Activated CD8-positive, alpha-beta T cell treated with anti-CD3 and anti-CD28 coated beads for 36 hours (primary cell): ENCODE data around the gene TRIM46. TPM values are rescaled to one million over a fixed set of nuclear protein-coding genes. Genes with fewer than 3 reads are reported as not detected.

Experiments used
- ATAC-seq: fragments of 200-7000 bp; cut with Tn5 transposase; one replicate; pipeline ENCODE4 v1.10.0; 2021; ENCODE audit warnings: mild to moderate bottlenecking, moderate library complexity
- CTCF ChIA-PET: fragments of 350-600 bp; sonication (Branson Sonifier 250); formaldehyde crosslinking; loops from one replicate; lab custom pipeline; 2021; ENCODE audit warnings: antibody characterized with exemption; lab: Charles Lee
- POLR2A ChIA-PET: fragments of 350-600 bp; sonication (Branson Sonifier 250); formaldehyde crosslinking; loops from one replicate; lab custom pipeline; 2021; ENCODE audit warnings: antibody characterized with exemption; lab: Charles Lee
- DNase-seq: peaks from one replicate; pipeline ENCODE4 v3.0.0-alpha.2; 2020
- H3K27ac Mint-ChIP-seq: one replicate; pipeline ENCODE4 v1.8.0; 2021; ENCODE audit warnings: mild to moderate bottlenecking, mixed read lengths
- H3K27me3 Mint-ChIP-seq: one replicate; pipeline ENCODE4 v1.8.0; 2021; ENCODE audit warnings: mixed read lengths
- H3K36me3 Mint-ChIP-seq: one replicate; pipeline ENCODE4 v1.8.0; 2021; ENCODE audit warnings: low read depth, mixed read lengths
- H3K4me1 Mint-ChIP-seq: one replicate; pipeline ENCODE4 v1.8.0; 2021; ENCODE audit warnings: low read depth, mixed read lengths
- H3K4me3 Mint-ChIP-seq: one replicate; pipeline ENCODE4 v1.8.0; 2021; ENCODE audit warnings: mild to moderate bottlenecking, moderate library complexity, mixed read lengths
- H3K9me3 Mint-ChIP-seq: one replicate; pipeline ENCODE4 v1.8.0; 2021; ENCODE audit warnings: mixed read lengths
- intact Hi-C: fragments of 100-400 bp; cut with micrococcal nuclease; formaldehyde crosslinking; loops from one replicate; pipeline ENCODE4 v1.10.0; 2022
- total RNA-seq, 2 experiments: library from RNA; stranded (reverse); gene quantifications; one replicate each; pipeline ENCODE4 v1.2.3, GENCODE V29; 2021
- TF ChIP-seq, protein P1 (sequence below): fragments of 200-600 bp; IDR thresholded peaks from one replicate; pipeline ENCODE4 v1.8.0; 2022; ENCODE audit warnings: antibody characterized with exemption, mild to moderate bottlenecking

Gene TRIM46
- total RNA-seq, 2 experiments from 2014 or later: 5.8 to 6.1 TPM

DNA sequence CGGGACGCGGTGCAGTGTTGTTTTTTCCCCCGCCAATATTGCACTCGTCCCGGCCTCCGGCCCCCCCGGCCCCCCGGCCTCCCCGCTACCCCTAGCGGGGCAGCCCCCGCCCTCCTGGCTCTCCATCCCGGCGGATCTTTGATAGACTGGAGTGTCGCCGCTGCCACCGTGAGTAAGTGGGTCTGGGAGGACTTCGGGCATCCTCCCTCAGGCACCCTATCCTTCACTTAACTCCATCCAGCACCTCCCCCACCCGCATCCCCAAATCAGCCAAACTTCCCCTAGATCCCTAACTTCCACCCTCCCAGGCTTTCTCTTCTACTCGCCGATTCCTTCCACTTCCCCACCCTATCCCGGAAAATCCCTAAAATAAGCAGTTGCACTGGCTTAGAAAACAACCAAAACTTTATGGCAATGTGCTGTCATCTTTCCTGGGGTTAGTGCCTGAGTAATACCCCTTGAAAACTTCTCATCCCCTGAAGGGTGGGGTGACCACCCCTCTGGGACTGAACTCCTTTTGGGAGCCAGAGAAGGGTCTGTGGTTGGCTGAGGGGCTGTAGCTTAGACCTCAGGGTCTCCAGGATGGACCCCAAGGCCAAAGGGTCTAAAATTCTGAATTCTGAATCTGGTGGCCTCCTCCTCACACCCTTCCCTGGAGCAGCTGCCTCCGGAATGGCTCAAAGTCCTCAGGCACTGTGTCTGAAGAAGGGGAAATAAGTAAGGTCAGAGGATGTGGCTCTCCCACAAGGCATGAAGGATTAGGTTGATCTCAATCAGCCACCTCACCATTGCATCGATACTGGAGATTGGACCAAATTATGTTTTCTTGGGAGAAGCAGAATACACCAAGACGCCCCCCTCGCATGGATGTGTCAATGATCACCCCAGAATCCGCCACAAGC lies 21.8 kb downstream of the TRIM46 start:
- Mint-ChIP-seq H3K4me1 (peaks cover 28% of the 10 kb centered on the region), H3K27me3 (no peaks in the 10 kb centered on the region), H3K4me3 (peak overlapping the region; percentile 75), H3K9me3 (no peaks in the 10 kb centered on the region), H3K27ac (peak overlapping the region; percentile 66), H3K36me3 (no peaks in the 10 kb centered on the region)
- ChIA-PET CTCF (interaction anchor here (0.8 to 7.5 kb wide), 12 partner anchors 12 to 110 kb away, joined by 3 to 175 read pairs (median 12); partner anchors contain the start of genes KRTCAP2, MTX1, SLC50A1 and THBS3), POLR2A (interaction anchor here (0.7 to 5.8 kb wide), 9 partner anchors 11 to 48 kb away, joined by 3 to 57 read pairs (median 6); partner anchors contain the start of genes KRTCAP2, MTX1, THBS3 and TRIM46)
- intact Hi-C loops: no loop called here
- TF ChIP-seq, protein P1, sequence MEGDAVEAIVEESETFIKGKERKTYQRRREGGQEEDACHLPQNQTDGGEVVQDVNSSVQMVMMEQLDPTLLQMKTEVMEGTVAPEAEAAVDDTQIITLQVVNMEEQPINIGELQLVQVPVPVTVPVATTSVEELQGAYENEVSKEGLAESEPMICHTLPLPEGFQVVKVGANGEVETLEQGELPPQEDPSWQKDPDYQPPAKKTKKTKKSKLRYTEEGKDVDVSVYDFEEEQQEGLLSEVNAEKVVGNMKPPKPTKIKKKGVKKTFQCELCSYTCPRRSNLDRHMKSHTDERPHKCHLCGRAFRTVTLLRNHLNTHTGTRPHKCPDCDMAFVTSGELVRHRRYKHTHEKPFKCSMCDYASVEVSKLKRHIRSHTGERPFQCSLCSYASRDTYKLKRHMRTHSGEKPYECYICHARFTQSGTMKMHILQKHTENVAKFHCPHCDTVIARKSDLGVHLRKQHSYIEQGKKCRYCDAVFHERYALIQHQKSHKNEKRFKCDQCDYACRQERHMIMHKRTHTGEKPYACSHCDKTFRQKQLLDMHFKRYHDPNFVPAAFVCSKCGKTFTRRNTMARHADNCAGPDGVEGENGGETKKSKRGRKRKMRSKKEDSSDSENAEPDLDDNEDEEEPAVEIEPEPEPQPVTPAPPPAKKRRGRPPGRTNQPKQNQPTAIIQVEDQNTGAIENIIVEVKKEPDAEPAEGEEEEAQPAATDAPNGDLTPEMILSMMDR: no peak
- ATAC-seq (no peak), DNase-seq (no peak)

DNA sequence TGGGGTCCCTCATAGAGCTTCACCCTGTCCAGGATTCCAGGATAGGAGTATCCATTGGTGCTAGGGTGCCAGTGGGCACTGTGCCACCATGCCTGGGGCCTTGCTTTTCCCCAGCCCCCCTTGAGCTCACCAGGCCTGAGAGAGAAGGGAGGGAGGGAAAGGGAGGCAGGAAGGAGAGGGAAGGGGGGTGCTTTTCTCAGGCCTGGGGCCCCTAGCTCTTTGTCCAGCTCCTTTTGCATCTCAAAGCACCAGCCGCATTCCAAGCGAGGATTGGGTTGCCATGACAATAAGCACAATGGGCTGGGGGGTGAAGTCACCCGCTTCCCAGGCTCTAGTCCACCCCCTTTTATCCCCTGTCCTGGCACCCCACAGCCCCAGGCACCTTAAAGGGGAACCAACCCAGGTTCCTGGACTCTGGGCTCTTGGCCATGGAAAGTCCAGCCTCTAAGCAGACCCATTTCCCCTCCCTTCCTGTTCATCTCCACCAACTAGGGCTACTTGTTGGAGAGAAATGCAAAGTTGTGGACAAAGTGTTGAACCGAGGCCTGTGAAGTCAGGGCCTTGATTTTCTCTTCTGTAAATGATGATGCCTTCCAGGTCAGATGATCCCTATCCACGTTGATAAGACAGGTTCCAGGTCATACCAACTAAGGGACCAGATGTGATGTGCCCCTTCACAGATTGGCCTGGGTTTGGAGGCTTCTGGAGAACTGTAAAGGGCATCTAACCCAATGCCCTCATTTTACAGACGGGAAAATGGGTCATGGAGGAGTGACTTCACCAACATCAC lies 22.6 kb downstream of the TRIM46 start:
- no peaks in the 10 kb centered on the region for H3K27me3 Mint-ChIP-seq
- peak overlapping the region; percentile 75 for H3K4me3 Mint-ChIP-seq
- H3K9me3 Mint-ChIP-seq: no peaks in the 10 kb centered on the region
- TF ChIP-seq, protein P1: no peak
- ATAC-seq (no peak), DNase-seq (no peak)
- ChIA-PET POLR2A (interaction anchor here (0.7 to 5.8 kb wide), 2 partner anchors 12 to 31 kb away, joined by 3 to 52 read pairs; partner anchors contain the start of genes MTX1 and THBS3), CTCF (interaction anchor here (0.8 to 7.5 kb wide), 5 partner anchors 11 to 106 kb away, joined by 3 to 175 read pairs (median 3); partner anchors contain the start of genes KRTCAP2, MTX1, THBS3 and TRIM46)
- intact Hi-C loops: no loop called here
- no peak overlapping the region for H3K27ac Mint-ChIP-seq
- H3K4me1 Mint-ChIP-seq: peaks cover 28% of the 10 kb centered on the region
- no peaks in the 10 kb centered on the region for H3K36me3 Mint-ChIP-seq

DNA sequence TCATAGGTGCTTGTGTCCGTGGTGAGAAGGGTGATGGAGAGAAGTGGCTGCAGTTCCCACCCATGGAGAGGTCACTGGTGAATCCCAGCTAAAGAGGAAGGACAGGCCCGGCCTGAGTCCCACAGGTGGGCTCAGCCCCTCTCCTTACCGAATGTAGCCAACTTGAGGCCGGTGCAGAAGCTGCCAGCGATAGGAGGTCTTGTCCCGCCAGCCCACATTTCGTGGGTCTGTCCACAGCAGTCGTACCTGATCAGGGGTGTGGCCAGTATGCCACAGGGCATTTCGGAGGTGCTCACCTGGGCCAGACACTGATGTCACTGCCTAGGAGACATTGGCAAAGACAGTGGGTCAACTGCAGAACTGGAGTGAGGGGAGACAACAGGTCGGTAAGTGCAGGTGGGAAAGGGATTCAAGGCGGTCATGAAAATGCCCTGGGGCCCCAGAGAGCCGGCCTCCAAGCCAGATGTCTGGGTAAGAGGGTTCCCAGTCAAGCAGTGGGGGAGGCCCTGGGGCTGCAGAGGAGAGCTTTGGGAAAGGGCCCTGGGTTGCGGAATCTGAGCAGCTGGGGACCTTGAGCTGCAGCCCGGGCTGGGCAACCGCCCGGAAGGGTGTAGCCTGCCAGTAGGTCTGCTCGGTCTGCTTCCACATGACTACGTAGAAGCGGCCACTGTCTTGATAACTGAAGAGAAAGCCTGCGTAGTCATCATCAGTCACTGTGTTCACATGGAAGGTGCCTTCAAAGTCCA lies 23.4 kb downstream of the TRIM46 start:
- Mint-ChIP-seq H3K27me3 (no peaks in the 10 kb centered on the region), H3K36me3 (no peaks in the 10 kb centered on the region), H3K9me3 (no peaks in the 10 kb centered on the region), H3K27ac (no peak overlapping the region), H3K4me1 (peaks cover 25% of the 10 kb centered on the region), H3K4me3 (no peak overlapping the region)
- CTCF ChIA-PET: interaction anchor here (7.5 kb wide), 1 partner anchor 10 kb away, joined by 61 read pairs; the partner anchor contains the start of genes MTX1 and THBS3
- DNase-seq (no peak), ATAC-seq (no peak)
- TF ChIP-seq, protein P1: no peak
- POLR2A ChIA-PET: interaction anchor here (0.6 to 5.8 kb wide), 4 partner anchors 11 to 47 kb away, joined by 3 to 52 read pairs (median 4); partner anchors contain the start of genes MTX1 and THBS3
- intact Hi-C loops: no loop called here

DNA sequence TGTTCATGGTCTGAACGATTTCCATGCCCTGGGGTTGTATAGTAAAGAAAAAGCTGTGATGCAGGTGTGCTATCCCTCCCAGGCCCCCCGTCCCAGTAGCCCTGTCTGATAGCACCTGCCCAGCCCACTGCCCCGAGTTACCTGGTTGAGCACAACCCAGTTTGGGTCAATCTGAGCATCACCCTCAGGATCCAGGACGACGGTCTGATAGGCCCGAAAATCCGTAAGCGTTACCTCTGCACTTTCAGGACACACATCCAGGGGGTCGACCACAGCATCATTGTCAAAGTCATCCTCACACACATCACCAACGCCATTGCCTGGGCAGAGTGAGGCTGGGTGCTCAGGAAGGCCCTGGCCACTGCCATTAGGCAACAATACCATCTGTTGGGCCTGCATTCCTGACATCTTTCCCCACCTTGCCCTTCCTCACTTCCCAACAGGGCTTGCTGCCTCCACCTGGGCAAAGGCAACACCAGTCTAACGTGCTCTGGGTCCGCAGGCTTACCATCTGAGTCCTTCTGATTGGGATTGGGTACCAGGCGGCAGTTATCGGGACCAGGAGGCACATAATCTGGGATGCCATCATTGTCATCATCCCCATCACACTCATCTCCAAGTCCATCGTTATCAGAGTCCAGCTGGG lies 24.4 kb downstream of the TRIM46 start:
- no peak overlapping the region for H3K4me3 Mint-ChIP-seq

More for the DNA sequence above, 24.4 kb downstream of the TRIM46 start:
- DNase-seq: no peak
- Mint-ChIP-seq H3K9me3 (no peaks in the 10 kb centered on the region), H3K36me3 (no peaks in the 10 kb centered on the region), H3K27ac (no peak overlapping the region), H3K27me3 (no peaks in the 10 kb centered on the region), H3K4me1 (peaks cover 16% of the 10 kb centered on the region)
- no peak for ATAC-seq
- intact Hi-C loops: no loop called here
- POLR2A ChIA-PET: interaction anchor here (0.5 to 5.8 kb wide), 4 partner anchors 10 to 329 kb away, joined by 3 to 52 read pairs (median 4); partner anchors contain the start of genes MTX1 and THBS3
- CTCF ChIA-PET: interaction anchor here (7.5 kb wide), 1 partner anchor 9 kb away, joined by 61 read pairs; the partner anchor contains the start of genes MTX1 and THBS3
- TF ChIP-seq, protein P1: no peak
